ENCODE data around the gene GMDS. TPM values are rescaled to one million over a fixed set of nuclear protein-coding genes. Genes with fewer than 3 reads are reported as not detected.

GMDS gene
- total RNA-seq, 2 experiments from 2014 or later: 36.6 to 42.8 TPM

DNA sequence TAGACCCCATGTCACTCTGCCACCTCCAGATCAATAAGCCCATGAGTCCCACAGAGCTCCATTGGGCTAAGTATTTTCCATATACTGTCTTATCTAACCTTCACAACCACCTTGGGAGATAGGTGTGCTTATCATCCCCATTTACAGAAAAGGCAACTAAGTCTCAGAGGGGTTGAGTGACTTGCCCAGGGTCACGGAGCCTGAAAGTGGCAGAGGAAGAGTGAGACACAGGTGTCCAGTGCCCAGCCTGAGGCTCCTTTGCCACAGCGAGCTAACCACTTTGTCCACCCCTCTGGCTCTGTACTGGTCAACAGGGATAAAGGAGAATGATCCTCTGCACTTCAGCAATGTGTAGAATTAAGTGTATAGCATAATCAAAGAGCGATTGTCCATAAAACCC is 124.5 kb downstream of the GMDS start:
- ATAC-seq (no peak), DNase-seq (no peak)
- TF ChIP-seq CTCF (IDR thresholded peaks at IDR 0.05): no peak
- H3K27me3 Mint-ChIP-seq: no peaks in the 10 kb centered on the region
- ChIA-PET POLR2A (no interaction called here), CTCF (interaction anchor here (0.8 kb wide), 1 partner anchor 17 kb away, joined by 3 read pairs; no protein-coding TSS in a partner anchor)
- no peaks in the 10 kb centered on the region for H3K9me3 Mint-ChIP-seq
- no peak overlapping the region for H3K4me3 Mint-ChIP-seq
- peaks cover 14% of the 10 kb centered on the region for H3K36me3 Mint-ChIP-seq (ENCODE audit: low read depth)
- intact Hi-C loops (cut with micrococcal nuclease): no loop called here
- H3K27ac Mint-ChIP-seq: no peak overlapping the region
- peaks cover 8% of the 10 kb centered on the region for H3K4me1 Mint-ChIP-seq (ENCODE audit: low read depth)

DNA sequence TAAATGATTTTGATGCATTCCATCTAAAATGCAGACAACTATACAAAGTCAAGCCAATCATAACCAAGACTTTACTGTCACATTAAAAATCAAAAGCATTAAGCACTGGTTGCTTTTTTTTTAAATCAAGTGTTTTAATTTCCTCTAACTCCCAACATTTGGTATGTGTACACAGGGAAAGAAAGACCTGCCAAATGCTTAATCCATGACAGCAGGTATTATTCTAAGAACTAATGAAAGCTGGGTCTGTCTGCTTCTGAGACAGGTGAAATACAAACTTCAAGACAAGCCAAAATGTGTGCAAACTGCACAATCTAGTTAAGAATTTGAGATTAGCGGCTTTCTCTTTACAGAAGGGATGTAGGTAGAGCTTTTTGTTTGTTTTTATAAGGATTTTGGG is 126.1 kb downstream of the GMDS start:
- H3K36me3 Mint-ChIP-seq (ENCODE audit: low read depth): peaks cover 8% of the 10 kb centered on the region
- TF ChIP-seq CTCF (IDR thresholded peaks at IDR 0.05): no peak
- no peaks in the 10 kb centered on the region for H3K27me3 Mint-ChIP-seq
- H3K4me1 Mint-ChIP-seq (ENCODE audit: low read depth): peaks cover 2% of the 10 kb centered on the region
- ATAC-seq (no peak), DNase-seq (no peak)
- ChIA-PET CTCF (no interaction called here), POLR2A (interaction anchor here (1.0 kb wide), 1 partner anchor 13 kb away, joined by 3 read pairs; no protein-coding TSS in a partner anchor)
- no peak overlapping the region for H3K4me3 Mint-ChIP-seq
- no peaks in the 10 kb centered on the region for H3K9me3 Mint-ChIP-seq
- no peak overlapping the region for H3K27ac Mint-ChIP-seq
- intact Hi-C loops (cut with micrococcal nuclease): loop anchor here (10.0 kb wide), 1 partner anchor 236 kb away; no protein-coding TSS in a partner anchor

GRCh38 chr6:2118136-2118535 is 127.3 kb downstream of the GMDS start:
- ChIA-PET CTCF (no interaction called here), POLR2A (no interaction called here)
- Mint-ChIP-seq H3K27me3 (no peaks in the 10 kb centered on the region), H3K9me3 (no peaks in the 10 kb centered on the region), H3K36me3 (ENCODE audit: low read depth) (peaks cover 14% of the 10 kb centered on the region), H3K4me1 (ENCODE audit: low read depth) (peaks cover 6% of the 10 kb centered on the region), H3K27ac (no peak overlapping the region), H3K4me3 (no peak overlapping the region)
- no peak for ATAC-seq
- intact Hi-C loops (cut with micrococcal nuclease): loop anchor here (10.0 kb wide), 1 partner anchor 237 kb away; no protein-coding TSS in a partner anchor
- no peak for TF ChIP-seq CTCF (IDR thresholded peaks at IDR 0.05)
- no peak for DNase-seq

DNA sequence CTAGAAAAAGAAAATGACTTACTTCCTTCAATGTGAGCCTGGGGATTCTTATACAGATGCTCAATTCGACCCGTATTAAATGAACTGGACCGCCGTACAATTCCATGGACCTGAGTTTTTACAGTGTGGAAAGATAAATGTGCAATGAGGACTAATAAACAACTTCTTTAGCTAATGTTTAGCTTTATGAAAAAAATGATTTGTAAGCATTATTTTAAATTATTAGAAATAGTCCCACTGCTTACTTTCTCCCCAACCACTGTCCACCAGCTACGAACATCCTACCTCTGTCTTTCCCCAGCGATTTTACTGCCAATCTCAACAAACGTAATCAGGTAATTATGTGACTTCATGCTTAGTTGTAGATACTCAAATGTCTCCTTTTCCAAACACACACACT is 128.0 kb downstream of the GMDS start:
- CTCF ChIA-PET: interaction anchor here (1.9 kb wide), 1 partner anchor 237 kb away, joined by 5 read pairs; no protein-coding TSS in a partner anchor
- no peak for DNase-seq
- Mint-ChIP-seq H3K36me3 (ENCODE audit: low read depth) (peaks cover 21% of the 10 kb centered on the region), H3K4me1 (ENCODE audit: low read depth) (peaks cover 13% of the 10 kb centered on the region), H3K27ac (no peak overlapping the region), H3K9me3 (no peaks in the 10 kb centered on the region), H3K4me3 (no peak overlapping the region), H3K27me3 (no peaks in the 10 kb centered on the region)
- ATAC-seq: no peak
- POLR2A ChIA-PET: no interaction called here
- intact Hi-C loops (cut with micrococcal nuclease): loop anchor here (10.0 kb wide), 1 partner anchor 237 kb away; no protein-coding TSS in a partner anchor
- TF ChIP-seq CTCF (IDR thresholded peaks at IDR 0.05): no peak

DNA sequence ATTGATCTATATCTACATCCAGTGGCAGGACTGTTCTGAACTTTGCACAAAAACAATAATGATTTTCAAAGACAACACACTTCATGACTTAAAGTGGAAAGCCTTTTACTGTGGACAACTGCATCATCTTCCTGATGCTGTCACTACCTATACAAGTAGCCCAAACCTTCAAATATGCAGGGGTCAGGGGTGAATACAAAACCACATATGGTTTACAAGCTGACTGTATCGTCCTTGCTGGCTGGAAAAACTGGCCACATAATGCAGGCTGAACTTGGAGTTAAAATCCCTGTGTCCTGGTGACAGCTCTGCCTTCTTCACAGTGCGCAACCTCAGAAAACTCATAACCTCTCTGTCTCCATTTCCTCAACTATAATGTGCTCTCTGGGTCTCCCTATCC is 128.9 kb downstream of the GMDS start:
- Mint-ChIP-seq H3K36me3 (ENCODE audit: low read depth) (peaks cover 26% of the 10 kb centered on the region), H3K9me3 (no peaks in the 10 kb centered on the region), H3K4me1 (ENCODE audit: low read depth) (peaks cover 19% of the 10 kb centered on the region), H3K4me3 (no peak overlapping the region), H3K27ac (no peak overlapping the region), H3K27me3 (no peaks in the 10 kb centered on the region)
- intact Hi-C loops (cut with micrococcal nuclease): loop anchor here (10.0 kb wide), 1 partner anchor 238 kb away; no protein-coding TSS in a partner anchor
- ChIA-PET CTCF (interaction anchor here (1.6 to 1.9 kb wide), 2 partner anchors 12 to 238 kb away, joined by 5 to 6 read pairs; no protein-coding TSS in a partner anchor), POLR2A (no interaction called here)
- DNase-seq (no peak), ATAC-seq (no peak)
- no peak for TF ChIP-seq CTCF (IDR thresholded peaks at IDR 0.05)
